ENCODE measurements around the gene FUZ. TPM values are rescaled to one million over a fixed set of nuclear protein-coding genes. Genes with fewer than 3 reads are reported as not detected.

FUZ gene
- total RNA-seq (2022; extraction: Qiagen RNA extraction), result 12.7 to 14.1 TPM (median 13.9 TPM) in 5 replicates

GRCh38 chr19:49812997-49813861, at the start of gene FUZ:
FUZ (minus strand) TSS chr19:49813292; CDS start chr19:49813106, 186 bp downstream.

GRCh38 chr19:49850487-49851342, 37.6 kb upstream of the FUZ start, which contains the start of gene PTOV1:
PTOV1 (plus strand) TSS chr19:49851159.

GRCh38 chr19:49817964-49818648, 5.0 kb upstream of the FUZ start, which contains the start of gene MED25:
MED25 (plus strand) TSS chr19:49818289; CDS start chr19:49818342, 53 bp downstream.

GRCh38 chr19:49766930-49767299, 46.2 kb downstream of the FUZ start, which contains the start of gene AP2A1:
AP2A1 (plus strand) TSS chr19:49767001; CDS start chr19:49767134, 133 bp downstream.

GRCh38 chr19:49763230-49763629, 49.9 kb downstream of the FUZ start, which contains the start of gene TSKS:
TSKS (minus strand) TSS chr19:49763306; CDS start chr19:49763247, 59 bp downstream.

Other genes starting within 250 kb of the FUZ start
- 90.9 to 110 TPM (median 106 TPM) in 5 replicates for gene NOSIP, start 232.7 kb downstream of the FUZ start, total RNA-seq (2022; extraction: Qiagen RNA extraction)
- 0.62 to 0.97 TPM (median 0.64 TPM) in 5 replicates for gene PRRG2, start 232.0 kb downstream of the FUZ start, total RNA-seq (2022; extraction: Qiagen RNA extraction)
- 25.0 to 45.9 TPM (median 44.1 TPM) in 5 replicates for gene PRR12, start 222.1 kb downstream of the FUZ start, total RNA-seq (2022; extraction: Qiagen RNA extraction)
- gene RRAS, start 173.1 kb downstream of the FUZ start, total RNA-seq (2022; extraction: Qiagen RNA extraction), result 105 to 170 TPM (median 157 TPM) in 5 replicates
- gene SCAF1, start 171.1 kb downstream of the FUZ start, total RNA-seq (2022; extraction: Qiagen RNA extraction), result 39.2 to 76.5 TPM (median 69.9 TPM) in 5 replicates
- gene IRF3, start 147.4 kb downstream of the FUZ start, total RNA-seq (2022; extraction: Qiagen RNA extraction), result 67.8 to 112 TPM (median 100 TPM) in 5 replicates
- 56.1 to 64.2 TPM (median 59.7 TPM) in 5 replicates for gene BCL2L12, start 147.4 kb downstream of the FUZ start, total RNA-seq (2022; extraction: Qiagen RNA extraction)
- 394 to 431 TPM (median 409 TPM) in 5 replicates for gene PRMT1, start 136.0 kb downstream of the FUZ start, total RNA-seq (2022; extraction: Qiagen RNA extraction)
- 3.0 to 5.7 TPM (median 5.0 TPM) in 5 replicates for gene ADM5, start 123.7 kb downstream of the FUZ start, total RNA-seq (2022; extraction: Qiagen RNA extraction)
- 11.3 to 13.2 TPM (median 12.1 TPM) in 5 replicates for gene CPT1C, start 122.2 kb downstream of the FUZ start, total RNA-seq (2022; extraction: Qiagen RNA extraction)
- not detected in 5 replicates for gene TSKS, start 50.0 kb downstream of the FUZ start, total RNA-seq (2022; extraction: Qiagen RNA extraction)
- gene AP2A1, start 46.3 kb downstream of the FUZ start, total RNA-seq (2022; extraction: Qiagen RNA extraction), result 38.6 to 62.6 TPM (median 60.1 TPM) in 5 replicates
- gene MED25, start 5.0 kb upstream of the FUZ start, total RNA-seq (2022; extraction: Qiagen RNA extraction), result 41.8 to 70.4 TPM (median 65.8 TPM) in 5 replicates
- gene PTOV1, start 37.9 kb upstream of the FUZ start, total RNA-seq (2022; extraction: Qiagen RNA extraction), result 108 to 147 TPM (median 141 TPM) in 5 replicates
- gene PNKP, start 54.3 kb upstream of the FUZ start, total RNA-seq (2022; extraction: Qiagen RNA extraction), result 28.8 to 56.1 TPM (median 43.1 TPM) in 5 replicates
- gene AKT1S1, start 64.1 kb upstream of the FUZ start, total RNA-seq (2022; extraction: Qiagen RNA extraction), result 65.8 to 131 TPM (median 114 TPM) in 5 replicates
- gene TBC1D17, start 64.4 kb upstream of the FUZ start, total RNA-seq (2022; extraction: Qiagen RNA extraction), result 17.1 to 22.6 TPM (median 21.4 TPM) in 5 replicates
- 0.40 to 0.94 TPM (median 0.62 TPM) in 5 replicates for gene IL4I1, start 83.6 kb upstream of the FUZ start, total RNA-seq (2022; extraction: Qiagen RNA extraction)
- gene ATF5, start 115.9 kb upstream of the FUZ start, total RNA-seq (2022; extraction: Qiagen RNA extraction), result 40.2 to 52.1 TPM (median 50.0 TPM) in 5 replicates
- gene NUP62, start 116.2 kb upstream of the FUZ start, total RNA-seq (2022; extraction: Qiagen RNA extraction), result 61.0 to 99.1 TPM (median 98.1 TPM) in 5 replicates
- 0.10 to 0.28 TPM (median 0.16 TPM) in 5 replicates for gene SIGLEC11, start 147.9 kb upstream of the FUZ start, total RNA-seq (2022; extraction: Qiagen RNA extraction)
- gene VRK3, start 212.1 kb upstream of the FUZ start, total RNA-seq (2022; extraction: Qiagen RNA extraction), result 34.0 to 39.2 TPM (median 38.1 TPM) in 5 replicates
- gene ZNF473, start 212.7 kb upstream of the FUZ start, total RNA-seq (2022; extraction: Qiagen RNA extraction), result 8.3 to 11.6 TPM (median 10.3 TPM) in 5 replicates